Measurements from ENCODE around the gene OR52N2.

Gene OR52N2

DNA sequence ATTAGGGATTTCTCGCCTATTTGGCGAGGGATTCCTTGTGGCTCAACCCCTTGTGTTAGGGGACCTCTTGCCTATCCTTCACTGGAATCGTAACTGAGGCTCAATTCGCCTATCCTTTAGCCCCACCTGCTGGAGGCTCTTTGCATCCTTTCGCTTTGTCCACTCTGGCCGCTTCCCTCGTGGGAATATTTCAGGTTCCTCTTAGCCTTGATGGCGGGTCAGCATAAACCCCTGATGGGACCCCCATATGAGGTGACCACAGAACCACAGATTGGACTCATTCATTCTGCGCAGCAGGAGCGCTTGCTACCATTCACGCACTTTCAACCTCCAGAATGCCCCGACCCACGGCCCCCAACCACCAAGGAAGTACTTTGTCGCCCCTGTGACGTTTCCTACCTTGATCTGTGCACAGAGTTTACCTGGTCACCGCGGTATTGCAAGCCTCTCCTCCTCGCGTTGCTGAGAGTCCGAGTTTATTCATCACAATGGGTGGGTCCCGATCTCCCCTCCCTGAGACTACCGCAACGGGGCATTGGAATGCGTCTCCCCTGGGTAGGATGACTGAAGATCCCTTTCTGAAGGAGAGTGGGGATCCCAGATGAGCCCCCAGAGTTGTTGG, at the start of gene OR52N2:
Gene OR52N2, plus strand, starts transcription at position 425 of the 622 bp plus-strand sequence. CDS start 11,412 bp downstream, outside the sequence.
- in situ Hi-C loops (cut with HindIII; ENCODE audit: low sequenced_read_pairs) = no loop called here
- TF ChIP-seq, protein P1, sequence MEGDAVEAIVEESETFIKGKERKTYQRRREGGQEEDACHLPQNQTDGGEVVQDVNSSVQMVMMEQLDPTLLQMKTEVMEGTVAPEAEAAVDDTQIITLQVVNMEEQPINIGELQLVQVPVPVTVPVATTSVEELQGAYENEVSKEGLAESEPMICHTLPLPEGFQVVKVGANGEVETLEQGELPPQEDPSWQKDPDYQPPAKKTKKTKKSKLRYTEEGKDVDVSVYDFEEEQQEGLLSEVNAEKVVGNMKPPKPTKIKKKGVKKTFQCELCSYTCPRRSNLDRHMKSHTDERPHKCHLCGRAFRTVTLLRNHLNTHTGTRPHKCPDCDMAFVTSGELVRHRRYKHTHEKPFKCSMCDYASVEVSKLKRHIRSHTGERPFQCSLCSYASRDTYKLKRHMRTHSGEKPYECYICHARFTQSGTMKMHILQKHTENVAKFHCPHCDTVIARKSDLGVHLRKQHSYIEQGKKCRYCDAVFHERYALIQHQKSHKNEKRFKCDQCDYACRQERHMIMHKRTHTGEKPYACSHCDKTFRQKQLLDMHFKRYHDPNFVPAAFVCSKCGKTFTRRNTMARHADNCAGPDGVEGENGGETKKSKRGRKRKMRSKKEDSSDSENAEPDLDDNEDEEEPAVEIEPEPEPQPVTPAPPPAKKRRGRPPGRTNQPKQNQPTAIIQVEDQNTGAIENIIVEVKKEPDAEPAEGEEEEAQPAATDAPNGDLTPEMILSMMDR (IDR thresholded peaks at IDR 0.05; ENCODE audit: low read depth, low read length) = peak; percentile 84
- peak; percentile 73 for DNase-seq (ENCODE audit: low read depth, low spot score)
- H3K4me3 ChIP-seq (ENCODE audit: low read depth, low read length) = peak within 1 kb of the TSS; percentile 46

DNA sequence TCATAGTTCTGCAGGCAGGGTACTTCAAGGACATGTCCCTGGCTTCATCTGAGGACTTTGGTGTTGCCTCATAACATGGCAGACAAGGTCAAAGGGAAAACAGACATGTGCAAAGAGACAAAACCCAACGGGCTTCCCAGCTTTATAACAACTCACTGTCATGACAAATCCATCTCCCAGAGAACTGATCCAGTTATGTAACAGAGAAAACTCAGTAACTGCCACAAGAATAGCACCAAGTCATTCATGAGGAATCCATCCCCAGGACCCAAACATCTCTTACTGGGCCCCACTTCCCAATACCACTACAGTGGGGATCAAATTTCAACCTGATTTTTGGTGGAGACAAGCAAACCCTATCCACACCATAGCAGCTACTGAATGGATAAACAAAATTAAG, 41.7 kb upstream of the OR52N2 start:
- in situ Hi-C loops (cut with HindIII; ENCODE audit: low sequenced_read_pairs) = no loop called here
- TF ChIP-seq, protein P1 (IDR thresholded peaks at IDR 0.05; ENCODE audit: low read depth, low read length) = no peak
- DNase-seq (ENCODE audit: low read depth, low spot score) = no peak
- H3K4me3 ChIP-seq (ENCODE audit: low read depth, low read length) = no peak overlapping the region

DNA sequence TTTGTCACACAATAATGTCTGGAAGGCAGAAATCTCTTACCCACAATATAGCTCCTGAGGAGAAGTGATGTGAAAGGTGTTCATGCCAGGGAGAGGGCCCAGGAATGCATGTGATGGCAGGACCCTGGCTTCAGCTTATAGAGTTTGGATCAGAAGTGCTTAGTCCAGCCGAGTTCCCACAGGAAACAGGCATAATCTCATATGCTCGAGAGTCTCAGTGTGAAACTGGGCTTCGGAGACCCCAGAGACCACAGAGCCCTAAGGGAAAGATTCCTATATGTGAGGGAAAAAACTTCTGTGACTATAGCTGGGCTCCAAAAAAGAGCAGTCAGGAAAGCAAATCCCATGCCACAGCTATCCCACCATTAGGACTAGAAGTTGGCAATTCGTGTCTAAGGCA, 25.5 kb upstream of the OR52N2 start, which contains the start of gene OR52N5:
Gene OR52N5, minus strand, starts transcription at position 101 of the 400 bp plus-strand sequence. CDS start 4,721 bp downstream, outside the sequence.
- in situ Hi-C loops (cut with HindIII; ENCODE audit: low sequenced_read_pairs) = no loop called here
- H3K4me3 ChIP-seq (ENCODE audit: low read depth, low read length) = no peak within 1 kb of the TSS
- DNase-seq (ENCODE audit: low read depth, low spot score) = no peak
- TF ChIP-seq, protein P1 (IDR thresholded peaks at IDR 0.05; ENCODE audit: low read depth, low read length) = no peak

DNA sequence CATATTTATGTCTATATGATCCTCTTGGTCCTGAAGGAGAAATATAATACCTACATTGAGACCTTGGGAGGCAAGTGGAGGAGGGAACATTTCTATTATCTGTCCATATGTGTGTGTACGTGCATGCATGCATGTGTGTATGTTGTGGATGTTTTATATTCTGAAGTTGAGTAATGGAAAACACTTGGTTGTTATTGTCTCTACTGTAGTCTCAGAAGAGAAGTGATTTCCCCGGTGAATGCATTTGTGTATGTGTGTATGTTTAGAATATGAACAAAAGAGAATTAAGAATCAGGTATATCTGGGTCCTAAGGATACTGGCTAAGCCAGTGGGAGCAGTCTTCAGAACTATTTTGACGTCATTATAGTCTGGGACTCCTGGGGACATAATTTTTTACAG, 17.6 kb upstream of the OR52N2 start, which contains the start of gene OR52N1:
Gene OR52N1, minus strand, starts transcription at position 101 of the 400 bp plus-strand sequence. CDS start 2,449 bp downstream, outside the sequence.
- no peak for DNase-seq (ENCODE audit: low read depth, low spot score)
- H3K4me3 ChIP-seq (ENCODE audit: low read depth, low read length) = no peak within 1 kb of the TSS
- TF ChIP-seq, protein P1 (IDR thresholded peaks at IDR 0.05; ENCODE audit: low read depth, low read length) = no peak
- in situ Hi-C loops (cut with HindIII; ENCODE audit: low sequenced_read_pairs) = no loop called here

DNA sequence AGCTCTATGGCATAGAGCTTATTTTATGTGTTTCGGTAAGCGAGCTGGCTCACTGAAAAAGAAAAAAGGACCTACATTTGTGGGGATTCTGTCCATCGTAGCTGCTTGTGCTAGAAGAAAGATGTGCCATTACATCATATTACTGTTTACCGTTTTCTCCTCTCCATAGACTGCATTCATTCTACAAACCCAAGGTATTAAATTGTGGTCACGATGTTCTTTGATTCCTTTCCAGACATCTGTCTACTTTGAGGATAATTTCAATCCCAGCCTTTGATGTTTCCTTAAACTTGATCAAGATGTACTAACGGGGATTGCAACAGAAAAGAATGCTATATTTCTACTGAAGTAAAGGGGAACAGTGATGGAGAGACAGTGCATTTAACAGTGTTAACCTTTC, 12.2 kb upstream of the OR52N2 start:
- TF ChIP-seq, protein P1 (IDR thresholded peaks at IDR 0.05; ENCODE audit: low read depth, low read length) = no peak
- no peak for DNase-seq (ENCODE audit: low read depth, low spot score)
- in situ Hi-C loops (cut with HindIII; ENCODE audit: low sequenced_read_pairs) = no loop called here

DNA sequence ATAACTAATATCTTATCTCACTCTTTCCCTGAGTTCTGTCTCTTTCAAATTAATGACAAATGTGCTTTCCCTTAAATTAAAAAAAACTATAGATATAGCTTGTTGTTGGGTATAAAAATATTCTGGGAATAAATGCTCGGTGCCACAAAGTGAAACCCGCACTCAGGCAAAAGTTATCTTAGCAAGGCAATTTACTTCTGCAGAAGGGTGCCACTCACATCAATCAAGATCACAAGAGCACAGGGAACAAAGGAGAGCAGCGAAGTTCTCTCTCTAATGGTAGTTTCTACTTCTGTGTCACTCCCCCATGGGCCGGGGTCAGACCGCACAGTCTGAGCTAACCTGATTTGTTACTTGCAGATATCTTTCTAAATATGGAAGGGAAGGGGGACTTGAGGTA, 4.7 kb upstream of the OR52N2 start:
- in situ Hi-C loops (cut with HindIII; ENCODE audit: low sequenced_read_pairs) = no loop called here
- TF ChIP-seq, protein P1 (IDR thresholded peaks at IDR 0.05; ENCODE audit: low read depth, low read length) = no peak
- no peak overlapping the region for H3K4me3 ChIP-seq (ENCODE audit: low read depth, low read length)
- DNase-seq (ENCODE audit: low read depth, low spot score) = no peak

More for the DNA sequence above, 12.2 kb upstream of the OR52N2 start:
- H3K4me3 ChIP-seq (ENCODE audit: low read depth, low read length) = no peak overlapping the region

All from astrocyte of the spinal cord (primary cell).